Mammary epithelial cell (primary cell): ENCODE results near the gene PEX19.

Source experiments
- EZH2 ChIP-seq: IDR thresholded peaks from 2 replicates; pipeline ENCODE4 v1.6.1; 2012; ENCODE audit warnings: low read length, inconsistent platforms, borderline replicate concordance
- TF ChIP-seq, protein P1 (sequence below), 2 donors: IDR thresholded peaks in 1 of 2; conservative IDR thresholded peaks in 1 of 2; 2 replicates each; pipeline ENCODE4 v1.5.1; 2011 to 2012; ENCODE audit warnings: inconsistent platforms in 2 of 2, low read length in 2 of 2, mild to moderate bottlenecking in 2 of 2, control low read depth in 1 of 2, low read depth in 1 of 2; ENCODE audit not compliant: insufficient read depth in 1 of 2; ENCODE audit errors: extremely low read depth in 1 of 2

DNA sequence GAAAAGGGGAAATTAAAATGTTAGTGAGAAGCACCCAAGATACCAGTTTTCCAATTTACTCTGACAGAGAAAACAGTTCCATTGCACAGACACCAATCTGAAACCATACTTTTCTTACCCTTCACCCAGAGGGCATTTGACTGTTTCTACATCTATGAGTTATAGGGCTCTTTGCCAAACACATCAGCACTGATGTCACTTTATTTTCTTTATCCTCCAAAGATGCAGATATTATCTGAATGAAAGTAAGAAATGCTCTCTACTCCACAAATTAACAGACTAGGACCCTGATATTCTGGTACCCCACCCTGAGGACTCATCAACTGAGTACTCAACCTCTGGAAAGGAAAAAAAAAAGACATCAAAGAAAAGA, 24.2 kb upstream of the PEX19 start:
- TF ChIP-seq, protein P1, sequence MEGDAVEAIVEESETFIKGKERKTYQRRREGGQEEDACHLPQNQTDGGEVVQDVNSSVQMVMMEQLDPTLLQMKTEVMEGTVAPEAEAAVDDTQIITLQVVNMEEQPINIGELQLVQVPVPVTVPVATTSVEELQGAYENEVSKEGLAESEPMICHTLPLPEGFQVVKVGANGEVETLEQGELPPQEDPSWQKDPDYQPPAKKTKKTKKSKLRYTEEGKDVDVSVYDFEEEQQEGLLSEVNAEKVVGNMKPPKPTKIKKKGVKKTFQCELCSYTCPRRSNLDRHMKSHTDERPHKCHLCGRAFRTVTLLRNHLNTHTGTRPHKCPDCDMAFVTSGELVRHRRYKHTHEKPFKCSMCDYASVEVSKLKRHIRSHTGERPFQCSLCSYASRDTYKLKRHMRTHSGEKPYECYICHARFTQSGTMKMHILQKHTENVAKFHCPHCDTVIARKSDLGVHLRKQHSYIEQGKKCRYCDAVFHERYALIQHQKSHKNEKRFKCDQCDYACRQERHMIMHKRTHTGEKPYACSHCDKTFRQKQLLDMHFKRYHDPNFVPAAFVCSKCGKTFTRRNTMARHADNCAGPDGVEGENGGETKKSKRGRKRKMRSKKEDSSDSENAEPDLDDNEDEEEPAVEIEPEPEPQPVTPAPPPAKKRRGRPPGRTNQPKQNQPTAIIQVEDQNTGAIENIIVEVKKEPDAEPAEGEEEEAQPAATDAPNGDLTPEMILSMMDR (conservative IDR thresholded peaks at IDR 0.05 in 1 of 2, IDR thresholded peaks at IDR 0.05 in 1 of 2; ENCODE audit: extremely low read depth in 1 of 2, insufficient read depth in 1 of 2, low read depth in 1 of 2, low read length in 2 of 2): no peak
- no peak for TF ChIP-seq EZH2
